Left kidney (tissue), 2 donors: ENCODE measurements around the gene PRKD3. TPM values are rescaled to one million over a fixed set of nuclear protein-coding genes. Genes with fewer than 3 reads are reported as not detected.
"Not testable (repeated sequence)": the region's sequence is repeated elsewhere in the genome, so short reads cannot be mapped to it uniquely, and the experiment has no call there.

Source experiments
- DNase-seq: peaks from one replicate; pipeline ENCODE4 v3.0.0-alpha.2; 2013
- polyA plus RNA-seq: library from polyadenylated mRNA; unstranded; fragments of 120-200 nt; gene quantifications from one replicate; pipeline ENCODE4 v1.2.1, GENCODE V29; 2013; ENCODE audit not compliant: insufficient read length

Gene PRKD3
- polyA plus RNA-seq, 1 donor = 67.2 TPM

GRCh38 chr2:37316181-37316580, 8.5 kb downstream of the PRKD3 start:
- DNase-seq = no peak

- no peak for DNase-seq
Observed at GRCh38 chr2:37315364-37315763, 9.3 kb downstream of the PRKD3 start.

DNA sequence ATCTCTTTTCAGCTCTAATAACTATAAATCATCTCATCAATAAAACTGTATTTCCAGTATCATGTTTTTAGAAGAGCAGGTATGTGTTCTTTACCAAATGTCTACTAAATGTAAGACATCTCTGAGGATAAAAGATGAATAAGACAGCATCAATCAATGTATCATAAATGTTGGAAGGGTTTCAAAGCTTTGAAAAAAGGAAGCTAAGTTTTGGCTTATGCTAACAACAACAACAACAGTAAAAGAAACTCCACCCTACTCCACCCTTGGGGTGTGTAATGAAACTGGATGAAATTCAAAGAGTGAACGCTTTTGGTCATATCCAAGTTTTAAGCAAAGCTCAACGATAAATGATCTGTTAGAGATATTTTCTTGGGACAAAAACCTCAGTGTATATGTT, 17.1 kb downstream of the PRKD3 start:
- DNase-seq = no peak

- no peak for DNase-seq
Observed at GRCh38 chr2:37306024-37306423, 18.6 kb downstream of the PRKD3 start.

DNA sequence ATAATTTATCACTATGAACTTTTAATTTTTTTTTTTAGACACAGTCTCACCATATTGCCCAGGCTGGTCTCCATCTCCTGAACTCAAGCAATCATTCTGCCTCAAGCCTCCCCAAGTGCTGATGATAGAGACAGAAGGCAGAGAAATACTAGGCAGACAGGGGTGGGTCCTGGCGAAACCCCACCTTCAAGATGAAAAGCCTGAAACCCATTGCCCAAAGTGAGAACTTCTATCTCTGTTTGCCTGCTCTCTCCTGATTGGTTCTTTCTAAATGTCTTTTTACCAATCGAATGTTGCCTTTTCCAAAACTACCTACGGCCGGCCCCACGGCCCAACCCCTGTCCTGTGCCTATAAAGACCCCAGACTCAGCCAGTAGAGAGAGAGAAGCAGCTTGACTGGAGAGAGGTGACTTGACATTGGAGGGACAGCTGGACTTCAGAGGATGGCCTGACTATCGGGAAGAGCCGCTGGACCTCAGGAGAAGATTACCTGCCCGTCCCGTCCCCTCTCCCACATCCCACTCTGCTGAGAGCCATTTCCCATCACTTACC, 21.9 kb downstream of the PRKD3 start:
- no peak for DNase-seq

- DNase-seq = no peak
Observed at GRCh38 chr2:37301408-37301807, 23.2 kb downstream of the PRKD3 start.

GRCh38 chr2:37300578-37300977, 24.1 kb downstream of the PRKD3 start:
- no peak for DNase-seq

- no peak for DNase-seq
Observed at GRCh38 chr2:37300146-37300545, 24.5 kb downstream of the PRKD3 start.

- DNase-seq = no peak
Observed at GRCh38 chr2:37297632-37298031, 27.0 kb downstream of the PRKD3 start.

- DNase-seq = no peak
Observed at GRCh38 chr2:37295469-37296073, 29.1 kb downstream of the PRKD3 start.

DNA sequence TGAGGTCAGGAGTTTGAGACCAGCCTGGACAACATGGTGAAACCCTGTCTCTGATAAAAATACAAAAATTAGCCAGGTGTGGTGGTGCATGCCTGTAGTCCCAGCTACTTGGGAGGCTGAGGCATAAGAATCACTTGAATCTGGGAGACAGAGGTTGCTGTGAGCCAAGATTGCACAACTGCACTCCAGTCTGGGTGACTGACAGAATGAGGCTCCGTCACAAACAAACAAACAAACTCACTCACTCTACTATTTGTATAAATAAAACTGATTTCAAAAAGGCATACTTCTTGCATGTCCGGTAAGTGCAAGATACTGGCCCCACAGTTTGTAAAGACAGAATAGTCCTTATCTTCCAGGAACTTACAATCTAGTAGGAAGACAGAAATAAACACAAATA, 29.8 kb downstream of the PRKD3 start:
- DNase-seq = not testable (repeated sequence)

- no peak for DNase-seq
Observed at GRCh38 chr2:37291680-37292079, 33.0 kb downstream of the PRKD3 start.

GRCh38 chr2:37287966-37288365, 36.7 kb downstream of the PRKD3 start:
- DNase-seq = no peak

DNA sequence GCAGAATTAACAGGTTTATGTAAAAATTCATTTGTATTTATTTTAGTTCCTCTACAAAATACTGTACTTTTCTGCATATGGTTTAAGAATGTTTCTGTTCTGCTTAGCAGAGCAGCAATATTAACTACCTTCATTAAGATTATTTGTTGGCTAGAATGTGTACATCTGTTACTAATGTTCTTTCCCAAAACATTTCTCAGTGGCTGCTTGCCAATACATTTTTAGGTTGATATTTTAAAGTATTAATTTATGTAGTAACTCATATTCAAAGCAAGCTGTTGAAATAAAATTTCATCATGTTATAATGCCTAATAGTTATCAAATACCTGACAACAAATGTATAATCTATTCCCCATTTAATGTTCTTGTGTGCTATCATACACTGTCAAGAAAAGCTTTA, 40.3 kb downstream of the PRKD3 start:
- DNase-seq = no peak

DNA sequence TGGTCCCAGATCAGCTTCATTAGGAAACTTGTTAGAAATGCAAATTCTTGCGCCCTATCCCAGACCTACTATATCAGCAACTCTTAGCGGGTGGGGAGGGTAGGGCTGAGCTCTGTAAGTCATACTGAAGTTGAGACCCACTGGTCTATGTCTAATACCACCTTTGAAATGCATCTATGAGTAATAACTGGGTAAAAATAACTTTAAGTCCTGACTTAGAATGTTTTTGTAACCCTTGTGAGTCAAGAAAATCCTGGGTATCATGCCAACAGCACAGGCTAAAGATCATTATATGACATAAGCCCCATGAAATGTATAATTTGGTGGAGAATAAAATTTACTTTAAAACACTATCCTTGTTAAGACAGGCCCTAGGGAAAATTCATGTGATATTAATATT, 41.4 kb downstream of the PRKD3 start:
- no peak for DNase-seq

DNA sequence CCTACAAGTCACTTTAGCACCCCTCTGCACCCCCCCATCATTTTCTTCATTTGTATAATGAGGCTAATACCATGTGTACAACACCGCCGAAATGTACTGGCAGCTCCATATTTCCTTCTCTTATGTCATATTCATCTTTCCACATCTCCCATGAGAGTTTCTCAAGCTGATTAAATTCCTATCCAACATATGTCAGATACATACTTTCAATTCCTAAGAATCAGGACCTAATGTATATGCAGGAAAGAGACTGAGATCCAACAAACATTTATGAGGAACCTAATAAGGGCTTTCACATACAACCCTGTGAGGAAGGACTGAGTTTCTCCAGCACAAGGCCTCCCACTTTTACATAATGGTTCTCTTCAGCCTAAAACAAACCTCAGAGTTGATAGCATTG, 41.9 kb downstream of the PRKD3 start:
- DNase-seq = no peak

DNA sequence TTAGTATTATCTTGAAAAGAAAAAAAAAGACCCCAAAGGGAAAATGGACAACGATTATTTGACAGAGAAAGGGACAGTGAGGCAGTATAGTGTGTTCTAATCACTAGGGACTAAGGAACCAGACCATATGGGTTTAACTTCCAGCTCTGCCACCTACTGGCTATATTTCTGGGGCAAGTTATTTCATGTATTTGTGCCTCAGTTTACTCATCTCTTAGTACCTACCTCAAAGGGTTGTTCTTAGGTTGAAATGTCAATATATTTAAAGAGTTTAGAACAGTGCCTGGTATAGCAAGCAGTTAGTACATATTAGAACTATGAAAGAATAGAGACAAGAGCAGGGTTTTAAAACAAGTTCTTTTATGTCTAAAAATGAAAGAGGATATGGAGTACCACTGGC, 42.7 kb downstream of the PRKD3 start:
- no peak for DNase-seq

DNA sequence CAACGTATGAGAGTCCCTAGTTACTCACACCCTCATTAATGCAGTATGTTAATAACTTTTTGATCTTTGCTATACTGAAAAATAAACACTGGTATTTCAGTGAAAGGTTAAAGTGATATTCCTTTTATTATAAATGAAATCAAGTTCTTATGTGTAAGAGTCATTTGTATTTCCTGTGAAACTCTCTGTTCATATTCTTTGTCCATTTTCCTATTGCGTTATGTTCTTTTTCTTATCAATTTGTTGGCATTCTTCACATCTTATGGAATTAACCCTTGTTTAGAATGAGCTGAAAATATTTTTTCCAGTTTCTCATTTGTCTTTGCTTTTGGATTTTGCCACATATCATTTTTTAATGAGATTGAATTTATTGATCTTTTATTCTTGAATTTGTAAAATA, 48.3 kb downstream of the PRKD3 start:
- no peak for DNase-seq

Other genes with a start within 250 kb of the PRKD3 start
- gene HEATR5B, start 240.5 kb downstream of the PRKD3 start, polyA plus RNA-seq = 27.9 TPM
- gene GPATCH11, start 240.3 kb downstream of the PRKD3 start, polyA plus RNA-seq = 12.0 TPM
- gene EIF2AK2, start 167.9 kb downstream of the PRKD3 start, polyA plus RNA-seq = 41.5 TPM
- gene SULT6B1, start 136.2 kb downstream of the PRKD3 start, polyA plus RNA-seq = not detected
- gene CEBPZOS, start 128.3 kb downstream of the PRKD3 start, polyA plus RNA-seq = 65.4 TPM
- 89.4 TPM for gene CEBPZ, start 93.2 kb downstream of the PRKD3 start, polyA plus RNA-seq
- gene NDUFAF7, start 93.2 kb downstream of the PRKD3 start, polyA plus RNA-seq = 37.0 TPM
- 13.2 TPM for gene QPCT, start 19.8 kb upstream of the PRKD3 start, polyA plus RNA-seq